Measurements from ENCODE around the gene PANX3.

- TF ChIP-seq, protein P1, sequence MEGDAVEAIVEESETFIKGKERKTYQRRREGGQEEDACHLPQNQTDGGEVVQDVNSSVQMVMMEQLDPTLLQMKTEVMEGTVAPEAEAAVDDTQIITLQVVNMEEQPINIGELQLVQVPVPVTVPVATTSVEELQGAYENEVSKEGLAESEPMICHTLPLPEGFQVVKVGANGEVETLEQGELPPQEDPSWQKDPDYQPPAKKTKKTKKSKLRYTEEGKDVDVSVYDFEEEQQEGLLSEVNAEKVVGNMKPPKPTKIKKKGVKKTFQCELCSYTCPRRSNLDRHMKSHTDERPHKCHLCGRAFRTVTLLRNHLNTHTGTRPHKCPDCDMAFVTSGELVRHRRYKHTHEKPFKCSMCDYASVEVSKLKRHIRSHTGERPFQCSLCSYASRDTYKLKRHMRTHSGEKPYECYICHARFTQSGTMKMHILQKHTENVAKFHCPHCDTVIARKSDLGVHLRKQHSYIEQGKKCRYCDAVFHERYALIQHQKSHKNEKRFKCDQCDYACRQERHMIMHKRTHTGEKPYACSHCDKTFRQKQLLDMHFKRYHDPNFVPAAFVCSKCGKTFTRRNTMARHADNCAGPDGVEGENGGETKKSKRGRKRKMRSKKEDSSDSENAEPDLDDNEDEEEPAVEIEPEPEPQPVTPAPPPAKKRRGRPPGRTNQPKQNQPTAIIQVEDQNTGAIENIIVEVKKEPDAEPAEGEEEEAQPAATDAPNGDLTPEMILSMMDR (IDR thresholded peaks at IDR 0.05): no peak
- TF ChIP-seq POLR2A (IDR thresholded peaks at IDR 0.05) (no peak), POLR2AphosphoS5 (IDR thresholded peaks at IDR 0.05) (no peak)
These were observed 47.3 kb downstream of the PANX3 start for GRCh38 chr11:124658501-124658900.

All from gastroesophageal sphincter (tissue), 3 donors.